Peyer's patch (tissue), 4 donors: ENCODE results near the gene C17orf67. TPM values are rescaled to one million over a fixed set of nuclear protein-coding genes. Genes with fewer than 3 reads are reported as not detected.

Source experiments
- DNase-seq, 3 donors: peaks; one replicate each; pipeline ENCODE4 v3.0.0-alpha.2; 2017 to 2019
- H3K27ac ChIP-seq, 4 donors: fragments of 200-600 bp; sonication (generic); one replicate each; pipeline ENCODE4 v1.5.1; 2016 to 2019
- H3K27me3 ChIP-seq, 2 donors: fragments of 200-600 bp; sonication (generic); one replicate each; pipeline ENCODE4 v1.5.1; 2019
- H3K36me3 ChIP-seq, 3 donors: fragments of 200-600 bp; sonication (generic); one replicate each; pipeline ENCODE4 v1.5.1; 2016 to 2019
- H3K4me1 ChIP-seq, 4 donors: fragments of 200-600 bp; sonication (generic); one replicate each; pipeline ENCODE4 v1.5.1; 2016 to 2019
- H3K4me3 ChIP-seq, 4 donors: fragments of 200-600 bp; sonication (generic); 1 replicate in 3 of 4; 2 replicates in 1 of 4; pipeline ENCODE4 v1.5.1; 2016 to 2019; ENCODE audit warnings: mild to moderate bottlenecking in 1 of 4
- H3K9me3 ChIP-seq, 4 donors: fragments of 200-600 bp; sonication (generic); one replicate each; pipeline ENCODE4 v1.5.1; 2016 to 2019; ENCODE audit warnings: mild to moderate bottlenecking in 1 of 4
- POLR2A ChIP-seq, 2 donors: fragments of 450-650 bp; IDR thresholded peaks; one replicate each; pipeline ENCODE4 v1.5.1; 2017; ENCODE audit warnings: antibody characterized with exemption in 2 of 2, mild to moderate bottlenecking in 2 of 2, moderate library complexity in 2 of 2
- small RNA-seq, 2 donors: library from RNA; depleted of rRNA; stranded (forward); fragments of <200 nt; gene quantifications; one replicate each; pipeline ENCODE3, GENCODE V24; 2016
- total RNA-seq, 4 donors: library from RNA; depleted of rRNA; stranded (reverse); fragments of >200 nt; gene quantifications; one replicate each; pipeline ENCODE4 v1.1.0, GENCODE V29; 2016
- TF ChIP-seq, protein P1 (sequence below), 6 experiments: fragments of 450-650 bp in 4 of 6; fragments of 200-600 bp in 2 of 6; sonication (generic) in 1 of 6; IDR thresholded peaks; one replicate each; pipeline ENCODE4 v1.5.1; 2017 to 2019; ENCODE audit warnings: antibody characterized with exemption in 6 of 6, mild to moderate bottlenecking in 3 of 6, moderate library complexity in 1 of 6

Gene C17orf67
- total RNA-seq, 4 donors from 2014 or later, result 1.7 to 10.7 TPM; not detected in 2

DNA sequence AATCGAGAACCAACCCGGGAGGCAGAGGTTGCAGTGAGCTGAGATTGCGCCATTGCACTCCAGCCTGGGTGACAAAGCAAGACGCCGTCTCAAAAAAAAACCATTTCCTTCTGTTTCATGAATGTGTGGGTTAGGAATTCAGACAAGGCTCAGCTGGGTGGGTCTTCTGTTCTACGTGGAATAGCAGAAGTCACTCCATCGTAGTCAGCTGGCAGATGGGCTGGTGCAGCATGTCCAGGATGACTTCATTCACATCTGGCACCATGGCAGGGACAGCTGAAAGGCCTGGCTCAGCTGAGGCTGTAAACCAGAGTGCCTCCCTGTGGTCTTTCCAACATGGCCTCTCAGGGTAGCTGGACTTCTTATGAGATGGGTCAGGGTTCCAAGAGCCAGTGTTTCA is 89.0 kb downstream of the C17orf67 start:
- Histone ChIP-seq H3K36me3 (no peaks in the 10 kb centered on the region), H3K27ac (no peak overlapping the region), H3K27me3 (no peaks in the 10 kb centered on the region), H3K4me1 (no peaks in the 10 kb centered on the region), H3K9me3 (no peaks in the 10 kb centered on the region), H3K4me3 (no peak overlapping the region)
- TF ChIP-seq, protein P1, sequence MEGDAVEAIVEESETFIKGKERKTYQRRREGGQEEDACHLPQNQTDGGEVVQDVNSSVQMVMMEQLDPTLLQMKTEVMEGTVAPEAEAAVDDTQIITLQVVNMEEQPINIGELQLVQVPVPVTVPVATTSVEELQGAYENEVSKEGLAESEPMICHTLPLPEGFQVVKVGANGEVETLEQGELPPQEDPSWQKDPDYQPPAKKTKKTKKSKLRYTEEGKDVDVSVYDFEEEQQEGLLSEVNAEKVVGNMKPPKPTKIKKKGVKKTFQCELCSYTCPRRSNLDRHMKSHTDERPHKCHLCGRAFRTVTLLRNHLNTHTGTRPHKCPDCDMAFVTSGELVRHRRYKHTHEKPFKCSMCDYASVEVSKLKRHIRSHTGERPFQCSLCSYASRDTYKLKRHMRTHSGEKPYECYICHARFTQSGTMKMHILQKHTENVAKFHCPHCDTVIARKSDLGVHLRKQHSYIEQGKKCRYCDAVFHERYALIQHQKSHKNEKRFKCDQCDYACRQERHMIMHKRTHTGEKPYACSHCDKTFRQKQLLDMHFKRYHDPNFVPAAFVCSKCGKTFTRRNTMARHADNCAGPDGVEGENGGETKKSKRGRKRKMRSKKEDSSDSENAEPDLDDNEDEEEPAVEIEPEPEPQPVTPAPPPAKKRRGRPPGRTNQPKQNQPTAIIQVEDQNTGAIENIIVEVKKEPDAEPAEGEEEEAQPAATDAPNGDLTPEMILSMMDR (IDR thresholded peaks at IDR 0.05), result no peak
- no peak for TF ChIP-seq POLR2A (IDR thresholded peaks at IDR 0.05)
- DNase-seq, result no peak

DNA sequence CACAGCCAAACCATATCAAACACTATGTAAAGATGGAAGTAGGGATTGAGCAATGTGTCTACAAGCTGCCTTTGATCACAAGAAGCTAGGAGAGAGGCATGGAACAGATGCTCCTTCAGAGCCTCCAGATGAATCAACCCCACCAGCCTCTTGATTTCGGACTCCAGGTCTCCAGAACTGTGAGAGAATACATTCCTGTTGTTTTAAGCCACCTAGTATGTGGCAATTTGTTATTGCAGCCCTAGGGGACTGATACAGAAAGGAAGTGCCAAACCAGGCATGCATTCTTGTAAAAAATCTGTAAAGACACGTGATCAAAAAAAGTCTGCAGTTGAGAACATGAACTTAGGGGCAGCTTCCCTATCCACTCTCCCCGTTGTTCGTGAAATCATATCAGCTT is 91.1 kb downstream of the C17orf67 start:
- TF ChIP-seq, protein P1 (IDR thresholded peaks at IDR 0.05), result no peak
- TF ChIP-seq POLR2A (IDR thresholded peaks at IDR 0.05), result no peak
- H3K4me1 ChIP-seq, result no peaks in the 10 kb centered on the region
- H3K9me3 ChIP-seq, result no peaks in the 10 kb centered on the region
- no peak overlapping the region for H3K27ac ChIP-seq
- DNase-seq, result no peak
- H3K36me3 ChIP-seq, result no peaks in the 10 kb centered on the region
- H3K4me3 ChIP-seq, result no peak overlapping the region
- no peaks in the 10 kb centered on the region for H3K27me3 ChIP-seq

Small RNAs within 50 kb of the gene (small RNA-seq; reads per million reads assigned to genes)
- 0 reads per million in 2 donors for gene RNU6-1158P

Other genes starting within 250 kb of the C17orf67 start
- under 1 TPM in 1 of 4 donors, not detected in 3; 0.40 TPM for gene NOG, start 240.2 kb downstream of the C17orf67 start, total RNA-seq
- 10 to 100 TPM in 1 of 4 donors, 1 to 10 TPM in 3; 4.2 to 12.4 (median 9.0) TPM for gene DGKE, start 231 bp upstream of the C17orf67 start, total RNA-seq
- 100 to 1,000 TPM in 3 of 4 donors, 10 to 100 TPM in 1; 87.0 to 344 (median 119) TPM for gene TRIM25, start 80.1 kb upstream of the C17orf67 start, total RNA-seq
- 10 to 100 TPM in 3 of 4 donors, 1 to 10 TPM in 1; 8.6 to 20.6 (median 12.5) TPM for gene COIL, start 127.1 kb upstream of the C17orf67 start, total RNA-seq
- 100 to 1,000 TPM in 1 of 4 donors, 10 to 100 TPM in 3; 48.7 to 150 (median 64.7) TPM for gene SCPEP1, start 144.2 kb upstream of the C17orf67 start, total RNA-seq